Uterus (tissue), 2 donors: ENCODE data around the gene LMAN1L.

ENCODE experiments used
- CTCF ChIP-seq, 4 experiments: fragments of 200-600 bp in 2 of 4; fragments of 450-650 bp in 2 of 4; sonication (generic) in 2 of 4; IDR thresholded peaks; one replicate each; pipeline ENCODE4 v1.5.1; 2016 to 2019; ENCODE audit warnings: antibody characterized with exemption in 4 of 4, mild to moderate bottlenecking in 2 of 4, moderate library complexity in 1 of 4
- POLR2A ChIP-seq, 2 donors: fragments of 450-650 bp; IDR thresholded peaks; one replicate each; pipeline ENCODE4 v1.6.1; 2016; ENCODE audit warnings: antibody characterized with exemption in 2 of 2, mild to moderate bottlenecking in 1 of 2, moderate library complexity in 1 of 2

GRCh38 chr15:74838746-74839525, 26.3 kb downstream of the LMAN1L start:
- TF ChIP-seq POLR2A (IDR thresholded peaks at IDR 0.05) (no peak), CTCF (IDR thresholded peaks at IDR 0.05) (no peak)
